ENCODE measurements around the gene RANBP9. TPM values are rescaled to one million over a fixed set of nuclear protein-coding genes. Genes with fewer than 3 reads are reported as not detected.
A peak's percentile ranks its signal among the peaks of the same experiment; 100 is the strongest.

The RANBP9 gene
- total RNA-seq, 1 experiment from 2014 or later, result 73.8 TPM

DNA sequence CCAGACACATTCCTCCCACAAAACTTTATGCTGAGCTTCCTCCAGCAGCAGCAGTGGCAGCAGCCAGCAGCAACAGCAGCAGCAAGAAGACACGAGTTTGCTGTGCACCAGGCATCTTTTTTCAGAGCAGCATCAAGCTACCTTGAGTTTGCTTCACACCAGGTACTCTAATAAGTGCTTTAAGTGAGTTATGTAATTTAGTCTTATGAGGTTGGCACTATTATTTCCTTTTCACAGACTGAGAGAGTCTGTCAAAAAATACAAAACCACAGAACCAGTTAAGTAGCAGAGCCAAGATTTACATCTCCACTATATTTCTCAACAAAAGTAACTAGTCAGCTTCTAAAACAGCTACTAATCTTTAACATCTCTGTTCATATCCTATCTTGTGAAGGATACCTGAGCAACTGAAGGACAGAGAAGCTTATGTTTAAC, 23.7 kb downstream of the RANBP9 start:
- intact Hi-C loops (cut with micrococcal nuclease; ENCODE audit: unreplicated experiment), result no loop called here
- Histone ChIP-seq H3K36me3 (ENCODE audit: low read depth) (peaks cover 12% of the 10 kb centered on the region; the same call in 1 of the 2 replicates), H3K4me1 (replicated peaks; ENCODE audit: insufficient read depth) (no peaks in the 10 kb centered on the region), H3K27ac (peak overlapping the region; percentile 38), H3K79me2 (ENCODE audit: low read depth) (peaks cover 93% of the 10 kb centered on the region), H3K9me3 (ENCODE audit: insufficient read depth, low read depth) (no peaks in the 10 kb centered on the region), H2AFZ (no peak overlapping the region), H3F3A (ENCODE audit: insufficient read depth, low read depth) (peaks cover 28% of the 10 kb centered on the region), H3K27me3 (ENCODE audit: insufficient read depth, low read depth) (no peaks in the 10 kb centered on the region), H4K20me1 (ENCODE audit: insufficient read depth) (peaks cover 34% of the 10 kb centered on the region; the same call in 1 of the 2 replicates), H3K4me2 (no peak overlapping the region), H3K4me3 (no peak overlapping the region), H3K9me2 (ENCODE audit: insufficient read depth) (no peaks in the 10 kb centered on the region)
- no peak for DNase-seq
- no peak for TF ChIP-seq EZH2 (IDR thresholded peaks at IDR 0.05; ENCODE audit: low read depth)
- TF ChIP-seq, protein P1, sequence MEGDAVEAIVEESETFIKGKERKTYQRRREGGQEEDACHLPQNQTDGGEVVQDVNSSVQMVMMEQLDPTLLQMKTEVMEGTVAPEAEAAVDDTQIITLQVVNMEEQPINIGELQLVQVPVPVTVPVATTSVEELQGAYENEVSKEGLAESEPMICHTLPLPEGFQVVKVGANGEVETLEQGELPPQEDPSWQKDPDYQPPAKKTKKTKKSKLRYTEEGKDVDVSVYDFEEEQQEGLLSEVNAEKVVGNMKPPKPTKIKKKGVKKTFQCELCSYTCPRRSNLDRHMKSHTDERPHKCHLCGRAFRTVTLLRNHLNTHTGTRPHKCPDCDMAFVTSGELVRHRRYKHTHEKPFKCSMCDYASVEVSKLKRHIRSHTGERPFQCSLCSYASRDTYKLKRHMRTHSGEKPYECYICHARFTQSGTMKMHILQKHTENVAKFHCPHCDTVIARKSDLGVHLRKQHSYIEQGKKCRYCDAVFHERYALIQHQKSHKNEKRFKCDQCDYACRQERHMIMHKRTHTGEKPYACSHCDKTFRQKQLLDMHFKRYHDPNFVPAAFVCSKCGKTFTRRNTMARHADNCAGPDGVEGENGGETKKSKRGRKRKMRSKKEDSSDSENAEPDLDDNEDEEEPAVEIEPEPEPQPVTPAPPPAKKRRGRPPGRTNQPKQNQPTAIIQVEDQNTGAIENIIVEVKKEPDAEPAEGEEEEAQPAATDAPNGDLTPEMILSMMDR (conservative IDR thresholded peaks at IDR 0.05), result no peak
- CTCF ChIA-PET, result interaction anchor here (0.6 kb wide), 1 partner anchor 89 kb away, joined by 7 read pairs; no protein-coding TSS in a partner anchor
- no TSS peak for BruUV-seq (replicated peaks)
- POLR2A ChIA-PET (ENCODE audit: unreplicated experiment), result interaction anchor here (0.6 kb wide), 2 partner anchors 73 to 1919 kb away, joined by 3 to 13 read pairs; partner anchors contain the start of gene NOL7

DNA sequence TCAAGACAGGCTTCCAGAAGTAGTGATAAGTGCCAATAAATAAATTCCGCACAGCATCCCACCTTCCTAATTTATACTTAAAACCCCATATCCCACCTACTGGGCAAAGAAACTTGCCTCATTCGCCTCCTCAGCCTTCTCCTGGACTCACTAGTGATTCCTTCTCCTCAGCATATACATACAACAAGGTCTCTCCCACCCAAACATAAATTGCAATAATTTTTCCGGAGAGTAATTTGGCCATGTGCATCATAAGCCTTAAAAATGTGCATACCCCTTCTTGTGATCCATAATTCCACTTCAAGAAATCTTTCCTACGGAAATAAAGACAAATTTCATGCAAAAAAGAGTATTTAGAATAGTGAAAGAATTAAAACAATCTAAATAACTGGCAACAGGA, 26.8 kb downstream of the RANBP9 start:
- no peak for TF ChIP-seq EZH2 (IDR thresholded peaks at IDR 0.05; ENCODE audit: low read depth)
- TF ChIP-seq, protein P1 (conservative IDR thresholded peaks at IDR 0.05), result no peak
- POLR2A ChIA-PET (ENCODE audit: unreplicated experiment), result interaction anchor here (0.6 kb wide), 1 partner anchor 122 kb away, joined by 6 read pairs; no protein-coding TSS in a partner anchor
- Histone ChIP-seq H3K36me3 (ENCODE audit: low read depth) (peaks cover 16% of the 10 kb centered on the region), H3F3A (ENCODE audit: insufficient read depth, low read depth) (peaks cover 32% of the 10 kb centered on the region), H3K4me1 (replicated peaks; ENCODE audit: insufficient read depth) (no peaks in the 10 kb centered on the region), H3K9me3 (ENCODE audit: insufficient read depth, low read depth) (no peaks in the 10 kb centered on the region; the same call in 1 of the 2 replicates), H2AFZ (no peak overlapping the region), H3K4me3 (no peak overlapping the region), H3K27me3 (ENCODE audit: insufficient read depth, low read depth) (no peaks in the 10 kb centered on the region), H3K9me2 (ENCODE audit: insufficient read depth) (no peaks in the 10 kb centered on the region), H4K20me1 (ENCODE audit: insufficient read depth) (peaks cover 28% of the 10 kb centered on the region; the same call in 1 of the 2 replicates), H3K4me2 (no peak overlapping the region), H3K27ac (no peak overlapping the region), H3K79me2 (ENCODE audit: low read depth) (peaks cover 96% of the 10 kb centered on the region)
- DNase-seq, result no peak
- CTCF ChIA-PET, result no interaction called here
- BruUV-seq (replicated peaks), result no TSS peak
- intact Hi-C loops (cut with micrococcal nuclease; ENCODE audit: unreplicated experiment), result no loop called here

DNA sequence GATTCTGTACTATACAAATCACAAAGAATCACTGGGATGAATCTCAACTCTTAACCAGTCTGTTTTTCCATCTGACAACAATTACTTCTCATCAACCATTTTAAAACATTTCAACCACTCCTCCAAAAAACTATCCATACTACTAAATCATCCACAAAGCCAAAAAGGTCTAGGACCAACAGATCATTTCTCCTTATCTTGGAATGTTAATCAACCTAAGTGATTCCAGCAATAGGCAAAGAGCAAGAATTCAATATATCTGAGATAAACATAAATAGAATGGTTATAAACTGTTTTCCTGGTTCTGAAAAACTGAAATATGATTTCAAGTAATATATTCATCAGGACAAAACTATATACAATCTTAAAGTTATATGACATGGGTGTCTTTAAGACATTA, 28.6 kb downstream of the RANBP9 start:
- Histone ChIP-seq H3K4me1 (replicated peaks; ENCODE audit: insufficient read depth) (no peaks in the 10 kb centered on the region), H3K4me3 (no peak overlapping the region), H3K27ac (no peak overlapping the region), H3K36me3 (ENCODE audit: low read depth) (peaks cover 17% of the 10 kb centered on the region), H3F3A (ENCODE audit: insufficient read depth, low read depth) (peaks cover 24% of the 10 kb centered on the region), H3K27me3 (ENCODE audit: insufficient read depth, low read depth) (no peaks in the 10 kb centered on the region), H2AFZ (no peak overlapping the region), H3K4me2 (no peak overlapping the region), H4K20me1 (ENCODE audit: insufficient read depth) (peaks cover 21% of the 10 kb centered on the region; the same call in 1 of the 2 replicates), H3K9me3 (ENCODE audit: insufficient read depth, low read depth) (no peaks in the 10 kb centered on the region; the same call in 1 of the 2 replicates), H3K9me2 (ENCODE audit: insufficient read depth) (no peaks in the 10 kb centered on the region), H3K79me2 (ENCODE audit: low read depth) (peaks cover 96% of the 10 kb centered on the region)
- TF ChIP-seq, protein P1 (conservative IDR thresholded peaks at IDR 0.05), result no peak
- TF ChIP-seq EZH2 (IDR thresholded peaks at IDR 0.05; ENCODE audit: low read depth), result no peak
- no TSS peak for BruUV-seq (replicated peaks)
- no peak for DNase-seq
- intact Hi-C loops (cut with micrococcal nuclease; ENCODE audit: unreplicated experiment), result no loop called here
- CTCF ChIA-PET, result no interaction called here
- POLR2A ChIA-PET (ENCODE audit: unreplicated experiment), result no interaction called here
